GM18520 (cell line): ENCODE data around the gene RNF220.
"Not testable (repeated sequence)": the region's sequence is repeated elsewhere in the genome, so short reads cannot be mapped to it uniquely, and the experiment has no call there.

Experiments used
- ATAC-seq: cut with Tn5 transposase; IDR thresholded peaks from one replicate; pipeline ENCODE4 v1.9.1; 2021; ENCODE audit not compliant: unreplicated experiment

The RNF220 gene

DNA sequence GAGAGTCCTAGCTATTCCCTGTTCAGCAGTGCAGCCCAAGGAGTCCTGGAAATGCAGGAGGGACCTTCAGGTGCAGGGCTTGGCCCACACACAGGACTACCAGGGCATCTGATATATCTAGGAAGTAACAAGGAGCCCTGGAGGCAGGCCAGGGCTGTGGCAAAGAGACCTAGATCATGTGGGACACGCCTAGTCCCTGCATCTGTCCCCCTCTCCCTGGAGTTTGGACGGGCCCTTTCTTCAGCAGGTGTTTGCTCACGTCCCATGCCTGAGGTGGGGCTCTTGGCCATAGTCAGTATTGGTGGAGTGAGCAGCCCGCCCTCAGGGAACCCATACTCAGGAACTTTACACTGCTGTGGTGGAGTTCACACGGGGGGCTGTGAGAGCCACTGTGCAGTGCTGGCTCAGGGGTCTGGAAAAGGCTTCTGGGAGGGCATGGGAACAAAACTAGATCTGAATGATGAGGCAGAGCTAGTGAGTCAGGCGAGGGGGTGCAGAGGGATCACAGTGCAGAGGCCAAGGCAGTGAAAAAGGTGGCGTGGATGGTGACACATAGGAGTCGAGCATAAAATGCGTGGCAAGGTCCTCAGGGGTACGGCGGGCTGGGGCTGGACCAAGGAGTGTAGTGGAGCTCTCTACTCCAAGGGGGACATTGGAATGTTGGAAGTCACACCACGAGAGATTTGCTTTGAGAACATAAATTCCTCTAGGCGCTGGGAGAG is 243.6 kb downstream of the RNF220 start:
- no peak for ATAC-seq

DNA sequence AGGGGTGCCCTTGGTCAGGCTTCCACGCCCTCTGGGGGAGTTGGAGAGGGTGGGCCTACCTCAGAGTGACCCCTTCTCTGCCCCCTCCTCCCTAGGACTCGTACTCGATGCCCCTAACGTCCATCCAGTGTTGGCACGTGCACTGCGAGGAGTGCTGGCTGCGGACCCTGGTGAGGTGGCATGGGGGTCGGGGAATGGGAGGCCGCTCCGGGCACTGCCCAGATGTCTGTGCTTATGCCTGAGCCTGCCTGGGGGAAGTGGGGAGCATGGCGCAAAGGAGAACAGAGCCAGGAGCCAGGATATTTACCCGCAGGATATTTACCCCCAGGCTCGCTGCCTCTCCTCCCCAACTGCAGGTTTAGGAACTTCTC is 244.7 kb downstream of the RNF220 start:
- no peak for ATAC-seq

DNA sequence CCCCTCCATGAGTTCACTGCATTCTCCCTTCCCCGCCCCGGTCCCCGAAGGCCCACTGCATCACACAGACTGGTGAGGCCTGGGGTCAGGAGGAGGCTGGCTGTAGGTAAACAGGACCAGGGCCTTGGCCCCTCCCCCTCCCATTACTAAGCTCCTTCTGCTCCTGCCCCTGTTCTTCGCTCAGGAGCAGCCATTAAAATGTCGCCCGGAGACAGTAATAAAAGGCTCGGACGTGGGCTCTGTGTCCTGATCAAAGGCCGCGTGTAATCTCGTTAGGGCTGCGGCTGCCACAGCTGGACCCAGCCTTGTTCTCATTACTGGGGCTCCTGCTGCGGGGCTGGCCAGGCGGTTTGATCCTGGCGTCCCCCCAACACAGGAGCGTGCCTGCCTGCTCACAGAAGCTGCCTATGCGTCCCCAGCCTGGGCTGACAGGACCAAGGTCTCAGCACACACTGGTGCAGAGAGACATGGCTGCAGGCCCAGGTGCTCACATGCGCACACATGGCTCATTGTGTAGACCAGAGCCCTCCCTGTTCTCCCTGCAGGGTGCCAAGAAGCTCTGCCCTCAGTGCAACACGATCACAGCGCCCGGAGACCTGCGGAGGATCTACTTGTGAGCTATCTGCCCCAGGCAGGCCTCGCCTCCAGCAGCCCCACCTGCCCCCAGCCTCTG is 245.2 kb downstream of the RNF220 start:
- ATAC-seq = no peak

DNA sequence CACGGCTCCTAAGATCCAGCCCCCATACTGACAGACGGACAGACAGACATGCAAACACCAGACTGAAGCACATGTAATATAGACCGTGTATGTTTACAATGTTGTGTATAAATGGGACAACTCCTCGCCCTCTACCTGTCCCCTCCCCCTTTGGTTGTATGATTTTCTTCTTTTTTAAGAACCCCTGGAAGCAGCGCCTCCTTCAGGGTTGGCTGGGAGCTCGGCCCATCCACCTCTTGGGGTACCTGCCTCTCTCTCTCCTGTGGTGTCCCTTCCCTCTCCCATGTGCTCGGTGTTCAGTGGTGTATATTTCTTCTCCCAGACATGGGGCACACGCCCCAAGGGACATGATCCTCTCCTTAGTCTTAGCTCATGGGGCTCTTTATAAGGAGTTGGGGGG is 246.0 kb downstream of the RNF220 start:
- no peak for ATAC-seq

DNA sequence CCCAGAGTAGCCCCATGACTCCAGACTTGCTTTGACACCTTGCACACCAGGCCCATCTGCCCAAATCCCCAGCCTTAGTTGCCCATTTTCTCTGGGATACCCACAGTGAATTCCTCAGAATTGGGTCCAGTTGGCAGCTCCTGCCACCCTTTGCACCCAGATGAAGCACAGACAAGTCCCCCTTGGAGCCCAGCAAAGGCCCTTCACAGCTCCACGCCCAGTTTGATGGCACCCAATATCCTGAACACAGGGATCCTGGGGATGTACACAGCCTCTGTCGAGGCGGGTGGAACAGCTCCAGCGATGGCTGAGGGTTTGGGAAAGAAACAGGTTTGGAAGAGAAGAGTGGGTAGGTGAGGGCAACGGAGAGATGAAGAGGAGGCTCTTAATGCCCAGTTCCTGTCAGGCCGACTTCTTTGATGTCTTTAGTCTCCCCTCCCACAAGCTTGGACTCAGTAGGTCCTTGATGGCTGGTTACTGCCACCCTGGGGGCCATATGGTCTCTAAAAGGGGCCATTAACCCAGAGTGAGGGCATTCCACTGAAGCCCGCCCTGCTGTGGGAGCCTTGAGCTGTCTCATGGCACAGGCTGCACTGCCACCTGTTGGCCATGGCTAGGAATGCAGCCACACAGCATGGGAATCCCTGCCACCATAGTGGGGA is 247.5 kb downstream of the RNF220 start:
- ATAC-seq = no peak

DNA sequence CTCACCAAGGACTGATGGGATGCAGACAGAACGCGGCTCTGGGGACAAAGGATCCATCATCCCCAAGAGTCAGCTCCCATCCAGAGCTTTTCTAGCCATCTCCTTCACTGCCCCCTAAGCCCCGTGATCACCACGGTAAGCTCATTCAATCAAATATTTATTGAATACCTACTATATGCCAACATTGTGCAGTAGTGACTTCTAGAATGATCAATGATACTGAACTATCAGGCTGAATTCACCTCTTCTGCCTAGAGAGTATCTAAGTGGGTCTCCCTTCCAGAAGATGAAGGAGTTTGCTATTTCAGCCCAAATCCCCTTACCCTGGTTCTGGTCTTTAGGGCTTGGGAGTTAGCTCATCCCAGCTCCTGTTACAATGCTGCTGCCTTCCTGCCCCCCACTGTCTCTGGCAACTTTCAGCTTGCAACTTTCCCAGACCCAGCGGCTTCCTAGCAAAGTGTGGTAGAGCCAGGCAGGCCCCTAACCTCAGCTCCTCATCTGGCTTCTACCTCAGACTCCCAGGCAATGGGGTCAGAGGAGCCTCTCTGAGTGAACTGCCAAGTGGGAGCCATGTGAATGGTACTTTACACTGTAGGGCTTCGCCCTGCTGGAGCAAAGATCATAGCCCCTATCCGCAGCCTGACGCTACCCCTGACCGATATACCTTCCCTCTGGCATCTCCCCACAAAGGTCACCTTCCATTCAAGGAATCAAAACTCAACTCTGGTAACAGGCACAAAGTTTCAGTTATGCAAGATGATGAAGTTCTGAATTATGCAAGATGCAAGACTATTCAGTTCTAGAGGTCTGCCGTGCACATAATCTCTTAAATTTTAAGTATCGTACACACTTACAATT is 248.3 kb downstream of the RNF220 start:
- no peak for ATAC-seq

DNA sequence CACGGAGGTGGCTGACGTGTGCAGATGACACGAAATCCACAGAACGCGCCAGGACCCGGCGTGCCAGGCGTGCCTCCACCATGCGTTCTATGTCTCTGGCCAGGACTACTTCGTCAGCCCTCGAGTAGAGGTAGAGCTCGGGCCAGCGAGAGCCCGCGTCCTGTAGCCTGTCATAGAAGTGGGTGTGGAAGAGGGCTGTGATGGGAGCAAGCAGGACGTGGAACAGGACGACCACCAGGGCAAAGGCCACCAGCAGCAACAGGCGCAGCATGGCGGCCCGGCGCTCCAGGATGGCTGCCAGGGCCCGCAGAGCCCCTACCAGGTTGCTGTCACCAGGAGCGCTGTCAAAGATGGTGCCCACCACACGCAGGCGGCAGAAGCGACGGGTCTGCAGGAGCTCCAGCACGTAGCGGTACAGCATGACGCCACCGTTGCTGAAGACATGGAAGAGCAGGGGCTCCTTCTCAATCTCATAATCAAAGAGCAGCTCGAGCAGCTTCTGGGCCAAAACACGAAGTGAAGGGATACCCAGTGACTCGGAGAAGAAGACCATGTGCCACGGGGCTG is 249.6 kb downstream of the RNF220 start:
- no peak for ATAC-seq

DNA sequence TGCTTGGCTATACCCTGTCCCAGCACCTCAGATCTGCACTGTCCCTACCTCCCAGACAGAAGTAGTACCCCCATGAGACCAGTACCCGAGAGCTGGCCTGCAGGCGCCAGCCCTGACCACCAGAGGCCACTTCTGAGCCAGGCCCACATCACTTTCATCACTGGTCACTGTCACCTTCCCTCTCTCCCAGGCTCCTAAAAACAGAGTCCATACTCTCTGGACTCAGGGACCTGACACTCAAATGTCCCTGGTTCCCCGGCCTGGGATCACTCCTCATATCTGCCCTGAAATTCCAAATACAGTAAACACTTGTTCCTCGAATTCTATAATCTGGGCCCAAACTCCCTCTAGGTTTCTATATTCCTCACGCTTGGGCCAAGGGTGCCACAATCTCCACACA is 250.6 kb downstream of the RNF220 start:
- ATAC-seq = no peak

DNA sequence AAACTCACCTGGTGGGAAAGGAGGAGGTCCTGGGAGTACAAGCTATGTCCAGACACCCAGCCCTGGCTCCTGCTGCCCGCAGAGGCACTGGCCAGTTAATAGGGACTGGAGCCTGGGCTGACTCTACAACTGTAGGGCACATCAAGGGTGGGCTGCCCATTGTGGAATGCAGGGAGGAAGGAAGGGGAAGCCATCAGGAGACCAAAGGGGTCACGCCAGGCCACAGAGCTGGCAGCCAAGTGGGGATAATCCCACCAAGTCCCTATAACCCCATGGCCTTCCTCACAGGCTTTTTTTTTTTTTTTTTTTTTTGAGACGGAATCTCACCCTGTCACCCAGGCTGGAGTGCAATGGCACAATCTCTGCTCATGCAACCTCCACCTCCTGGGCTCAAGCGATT is 254.5 kb downstream of the RNF220 start:
- ATAC-seq = no peak

DNA sequence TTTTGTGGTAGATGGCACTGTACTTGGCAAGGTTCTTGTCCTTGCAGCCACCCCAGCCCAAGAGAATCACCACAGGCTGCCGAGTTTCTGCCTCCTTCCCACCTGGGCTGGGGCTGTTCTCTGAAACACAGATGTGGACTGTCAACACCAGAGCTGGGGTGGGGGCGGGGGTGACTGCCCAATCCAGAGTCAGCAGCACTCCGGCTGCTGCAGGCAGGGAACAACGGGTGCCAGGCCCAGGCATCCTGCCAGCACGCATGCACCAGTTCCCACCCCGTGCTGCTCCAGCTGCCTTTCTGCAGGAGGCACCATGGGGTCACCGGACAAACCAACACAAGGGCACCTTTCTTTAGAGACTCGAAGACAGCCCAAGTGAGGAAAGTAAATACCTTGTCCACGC is 255.1 kb downstream of the RNF220 start:
- ATAC-seq = no peak

DNA sequence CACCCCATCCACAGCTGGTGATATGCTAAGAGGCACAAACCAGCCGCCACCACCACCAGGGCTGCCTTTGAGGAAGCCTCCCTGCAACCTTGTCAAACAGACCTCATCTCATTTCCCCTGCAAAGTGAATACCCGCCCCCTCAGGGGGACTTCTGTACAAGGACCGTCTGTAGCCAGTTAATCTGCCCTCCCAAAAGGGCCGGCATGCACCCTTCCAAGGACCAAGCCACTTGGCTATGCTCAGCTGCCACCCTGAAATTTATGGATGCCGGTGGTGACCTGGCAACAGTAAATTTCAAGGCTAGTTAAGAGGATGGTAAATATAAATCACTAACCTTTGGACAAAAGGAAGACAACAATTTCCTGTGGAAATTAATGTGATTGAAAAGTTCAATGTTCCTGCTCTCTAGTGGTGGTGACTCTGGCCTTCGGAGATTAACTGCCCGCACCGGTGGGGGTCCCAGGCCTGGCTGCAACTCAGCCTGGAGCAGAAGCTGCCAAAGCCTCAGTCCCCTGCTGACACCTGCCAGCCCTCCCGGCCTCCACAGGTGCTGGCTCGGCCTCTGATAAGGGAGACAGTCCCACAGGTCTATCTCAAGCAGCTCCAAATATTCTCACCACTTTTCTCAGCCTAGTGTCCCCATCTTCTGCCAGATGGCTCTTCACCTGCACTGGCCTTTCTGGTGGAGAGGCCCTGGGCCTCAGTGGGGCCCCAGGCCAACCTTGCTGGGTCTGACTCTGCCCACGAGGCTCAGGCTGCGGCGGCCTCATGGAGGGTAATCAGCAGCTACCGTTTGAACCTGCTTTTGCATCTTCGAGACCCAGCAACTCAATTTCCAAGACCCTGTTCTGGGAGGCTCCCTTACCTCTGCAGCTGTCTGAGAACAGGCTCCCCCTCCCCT is 257.0 kb downstream of the RNF220 start:
- ATAC-seq = no peak

DNA sequence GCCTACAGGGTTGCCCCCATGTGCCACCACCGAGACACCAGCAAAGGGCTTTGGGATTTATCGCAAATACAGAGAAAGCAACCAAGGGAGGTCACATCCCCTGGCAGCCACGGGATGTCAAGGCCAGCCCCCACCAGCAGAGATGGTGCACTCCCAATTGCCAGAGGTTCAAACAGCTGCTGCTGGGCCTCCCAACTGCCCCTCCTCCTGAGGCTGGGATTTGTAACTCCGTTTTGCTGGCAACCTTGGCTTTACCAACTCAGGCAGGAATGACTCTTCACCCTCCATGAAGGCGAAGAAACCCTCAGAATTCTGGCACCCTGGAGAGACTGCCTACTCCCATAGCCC is 257.6 kb downstream of the RNF220 start:
- ATAC-seq = no peak

DNA sequence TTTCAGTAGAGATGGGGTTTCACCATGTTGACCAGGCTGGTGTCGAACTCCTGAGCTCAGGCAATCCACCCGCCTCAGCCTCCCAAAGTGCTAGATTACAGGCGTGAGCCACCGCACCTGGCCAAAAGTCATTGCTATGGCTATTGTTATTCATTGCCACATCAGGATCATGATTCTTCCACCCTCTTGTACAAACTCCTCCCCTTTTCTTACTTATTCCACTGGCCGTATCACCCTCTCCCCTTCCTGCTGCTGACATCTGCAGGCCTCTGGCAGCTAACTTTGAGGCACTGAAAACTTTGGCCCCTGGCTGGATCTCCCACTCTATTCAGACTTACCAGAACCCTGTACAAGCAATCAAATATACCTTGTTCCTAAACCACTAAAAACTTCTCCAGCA is 258.4 kb downstream of the RNF220 start:
- ATAC-seq = no peak

DNA sequence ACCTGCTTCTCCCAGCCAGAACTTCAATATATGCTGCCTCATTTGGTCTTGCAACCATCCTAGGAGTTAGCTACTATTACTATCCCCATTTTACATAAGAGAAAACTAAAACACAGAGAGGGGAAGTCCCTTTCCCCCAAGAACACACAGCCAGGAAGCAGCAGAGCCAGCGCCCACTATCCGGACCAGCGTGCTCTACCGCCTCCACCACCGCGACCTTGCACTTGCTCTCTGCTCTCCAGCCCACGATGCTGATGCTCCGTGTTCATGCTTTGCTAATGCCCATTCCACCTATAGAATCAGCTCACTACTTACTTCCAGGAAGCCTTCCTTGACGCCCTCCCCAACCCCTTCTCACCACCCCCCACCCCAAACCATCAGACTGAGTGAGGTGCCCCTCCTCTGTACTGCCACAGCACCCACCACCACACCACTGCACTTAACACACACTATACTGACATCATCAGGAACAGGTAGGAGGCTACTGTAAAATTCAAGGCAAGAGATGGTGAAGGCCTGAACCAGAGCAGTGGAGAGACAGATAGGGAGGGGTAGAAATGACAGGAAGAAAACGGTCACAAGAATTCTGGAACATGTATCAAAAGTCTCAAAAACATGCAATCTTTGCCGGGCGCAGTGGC is 259.8 kb downstream of the RNF220 start:
- ATAC-seq = no peak

DNA sequence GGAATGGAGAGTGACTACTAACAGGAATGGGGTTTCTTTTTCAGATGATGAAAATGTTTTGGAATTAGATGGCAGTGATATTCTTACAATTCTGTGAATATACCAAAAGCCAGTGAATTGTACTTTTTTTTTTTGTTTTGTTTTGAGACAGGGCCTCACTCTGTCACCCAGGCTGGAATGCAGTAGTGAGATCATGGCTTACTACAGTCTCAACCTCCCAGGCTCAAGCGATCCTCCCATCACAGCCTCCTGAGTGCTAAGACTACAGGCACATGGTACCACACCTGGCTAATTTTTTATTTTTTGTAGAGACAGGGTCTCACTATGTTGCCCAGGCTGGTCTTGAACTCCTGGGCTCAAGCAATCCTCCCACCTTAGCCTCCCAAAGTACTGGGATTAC is 261.7 kb downstream of the RNF220 start:
- ATAC-seq = not testable (repeated sequence)

DNA sequence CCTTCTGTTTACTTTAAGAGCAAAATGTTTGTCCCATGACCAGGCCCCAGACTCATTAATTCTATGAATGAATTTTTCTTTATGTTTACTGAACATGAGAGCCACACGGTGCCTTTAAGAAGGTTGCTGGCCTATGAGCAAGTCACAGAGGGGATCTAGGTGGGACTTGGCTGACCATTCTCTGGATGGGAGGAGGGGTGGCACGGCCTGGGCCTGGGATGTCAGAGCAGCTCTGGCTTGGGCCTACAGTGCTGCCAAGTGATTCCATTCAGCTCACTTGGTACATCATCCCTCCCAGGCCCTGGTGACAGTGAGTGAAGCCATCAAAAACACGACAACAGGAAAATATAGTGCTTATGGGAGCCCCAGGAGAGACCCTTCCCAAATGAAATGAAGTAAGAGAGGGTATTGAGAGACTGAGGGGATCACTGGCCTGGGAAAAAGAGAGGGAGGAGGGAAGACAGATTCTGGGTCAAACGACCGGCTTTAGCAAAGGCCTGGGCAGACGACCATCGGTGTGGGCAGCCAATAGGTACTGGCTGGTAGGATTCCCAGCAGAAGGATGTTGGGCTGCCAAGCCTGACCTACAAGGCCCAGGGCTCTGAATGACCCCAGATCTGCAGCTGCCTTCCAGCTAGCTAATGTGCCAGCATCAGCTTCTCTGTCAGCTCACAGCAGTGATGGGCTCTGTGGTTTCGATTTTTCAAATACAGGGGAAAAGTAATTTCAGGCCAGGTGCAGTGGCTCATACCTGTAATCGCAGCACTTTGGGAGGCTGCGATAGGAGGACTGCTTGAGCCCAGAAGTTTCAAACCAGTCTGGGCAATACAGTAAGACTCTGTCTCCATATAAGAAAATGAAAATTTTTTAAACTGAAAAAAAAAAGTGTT is 265.9 kb downstream of the RNF220 start:
- ATAC-seq = no peak

DNA sequence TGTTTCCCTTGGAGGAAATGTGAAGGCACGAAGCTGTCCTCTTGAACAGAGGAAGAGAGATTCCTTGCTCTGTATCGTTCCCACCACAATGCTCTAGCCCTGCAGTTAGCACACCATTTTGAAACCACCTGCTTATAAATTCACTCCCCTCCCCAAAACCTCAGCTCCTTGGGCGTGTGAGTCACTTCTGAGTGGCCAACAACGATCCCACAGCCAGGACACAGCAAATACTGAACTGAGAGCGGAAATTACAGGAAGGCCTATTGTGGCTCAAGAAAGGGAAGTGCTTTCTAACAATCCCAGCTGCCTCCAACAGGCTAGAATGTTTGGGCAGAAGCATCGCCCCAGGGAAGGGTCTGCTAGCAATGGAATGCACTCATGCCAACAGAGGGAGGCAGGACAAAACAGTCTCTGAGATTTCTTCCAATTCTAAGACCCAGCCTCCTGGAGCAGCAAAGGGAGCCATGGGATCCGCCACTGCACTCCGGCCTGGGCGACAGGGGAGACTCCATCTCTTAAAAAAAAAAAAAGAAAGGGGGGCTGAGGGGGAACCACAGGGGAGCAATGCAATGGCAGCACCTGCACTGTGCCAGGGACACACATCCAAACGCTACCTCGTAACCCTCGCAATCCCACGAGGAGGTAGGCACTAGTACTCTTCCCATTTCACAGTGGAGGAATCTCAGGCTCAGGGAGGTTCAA is 267.4 kb downstream of the RNF220 start:
- ATAC-seq = no peak
